GM18873 (cell line): ENCODE measurements around the gene CNKSR3.

Experiments used
- ATAC-seq: cut with Tn5 transposase; IDR thresholded peaks from one replicate; pipeline ENCODE4 v1.9.1; 2021; ENCODE audit warnings: mild to moderate bottlenecking, moderate library complexity, moderate number of reproducible peaks; ENCODE audit not compliant: unreplicated experiment, low FRiP score

CNKSR3 gene

DNA sequence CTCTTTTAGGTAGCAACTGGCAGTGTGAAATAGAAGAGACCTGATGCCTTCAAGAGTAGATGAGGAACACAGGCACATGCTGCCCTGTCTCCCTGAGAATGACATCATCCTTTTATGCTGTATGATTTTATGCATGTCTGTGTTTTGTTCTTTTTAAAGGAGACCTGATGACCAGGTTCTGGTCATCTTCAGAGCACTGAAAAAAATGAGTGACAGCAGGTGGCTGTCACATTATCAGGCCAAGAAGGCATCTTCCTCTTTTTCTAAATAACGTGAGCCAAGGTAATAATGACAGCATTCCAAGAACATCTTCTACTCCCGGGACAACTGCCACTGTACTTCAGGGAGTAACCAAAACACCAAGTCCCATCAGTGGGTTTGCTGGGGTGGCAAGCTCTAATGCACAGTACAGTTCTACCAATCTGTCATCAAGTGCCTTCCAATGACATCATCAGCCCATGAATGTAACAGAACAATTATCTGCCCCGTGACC is 28.9 kb downstream of the CNKSR3 start:
- ATAC-seq, result no peak

DNA sequence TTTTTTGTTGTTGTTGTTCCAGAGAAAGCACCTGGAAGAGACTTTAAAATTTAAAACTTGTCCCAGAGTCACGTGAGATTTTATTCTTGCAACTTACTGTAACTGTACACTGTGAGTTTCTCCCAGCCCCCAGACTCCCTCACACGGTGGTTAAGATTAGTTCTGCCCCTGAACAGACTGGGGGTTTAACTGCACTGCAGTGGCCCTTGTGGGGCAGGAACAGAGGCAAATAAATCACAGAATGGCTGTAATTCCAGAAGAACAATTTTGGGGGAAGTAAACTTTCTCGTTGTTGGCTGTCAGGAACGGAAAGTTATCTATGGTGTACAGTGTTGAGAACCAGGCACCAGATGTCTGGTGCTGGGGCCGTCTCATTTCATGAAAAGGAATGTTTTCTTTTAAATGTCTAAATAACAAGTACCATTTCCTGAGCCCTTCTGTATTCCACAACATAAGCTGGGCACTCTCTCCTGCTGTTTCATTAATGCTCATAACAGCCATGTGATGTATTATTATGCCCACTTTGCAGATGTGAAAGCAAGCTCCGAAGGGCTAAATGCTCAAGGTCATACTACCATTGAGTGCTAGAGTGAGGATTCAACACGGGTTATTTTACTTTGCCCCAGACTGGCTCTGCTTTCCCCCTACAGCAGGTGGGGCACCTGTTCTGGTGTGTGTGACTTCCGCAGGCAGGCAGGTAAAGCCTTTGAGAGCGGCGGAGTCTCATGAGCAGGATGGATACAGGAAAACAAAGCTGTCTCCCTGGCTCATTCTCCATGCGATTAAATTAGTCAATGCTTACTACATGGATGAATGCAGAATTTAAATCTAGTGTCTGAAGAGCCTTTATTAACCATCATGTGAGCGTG is 30.5 kb downstream of the CNKSR3 start:
- no peak for ATAC-seq

DNA sequence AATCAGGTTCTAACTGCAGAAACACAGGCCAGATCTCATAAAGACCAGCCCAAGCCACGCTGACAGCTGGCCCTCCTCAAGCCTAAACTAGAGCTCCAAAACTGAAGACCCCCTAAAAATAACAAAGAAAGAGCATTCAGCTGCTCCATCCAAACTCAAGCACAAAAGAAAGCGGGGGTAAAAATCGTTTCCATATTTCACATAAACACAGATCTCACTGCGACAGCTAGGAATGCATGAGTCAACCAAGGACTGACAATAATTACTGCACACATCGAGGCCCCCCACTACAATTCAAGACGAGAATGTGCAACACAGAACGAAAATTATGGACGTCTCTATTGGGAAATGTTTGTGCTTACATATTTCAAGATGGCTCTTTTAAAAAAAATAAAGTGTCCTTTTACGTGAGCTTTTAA is 31.1 kb downstream of the CNKSR3 start:
- no peak for ATAC-seq

DNA sequence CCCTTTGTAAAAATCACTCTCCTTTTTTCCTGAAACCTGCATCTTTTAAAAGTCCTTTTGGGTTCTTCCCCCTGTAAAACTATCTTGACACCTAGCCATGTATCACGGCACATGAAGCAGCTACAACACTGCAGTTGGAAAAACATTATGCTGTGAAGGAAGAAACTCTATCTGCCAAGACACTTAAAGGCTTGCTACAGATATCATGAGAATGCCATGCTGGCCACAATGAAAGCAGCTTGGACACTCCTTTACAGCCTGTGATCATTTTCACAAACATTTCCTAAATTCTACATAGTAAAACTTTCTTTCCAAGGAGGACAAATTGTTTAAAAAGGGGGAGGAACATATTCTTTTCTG is 31.8 kb downstream of the CNKSR3 start:
- no peak for ATAC-seq

DNA sequence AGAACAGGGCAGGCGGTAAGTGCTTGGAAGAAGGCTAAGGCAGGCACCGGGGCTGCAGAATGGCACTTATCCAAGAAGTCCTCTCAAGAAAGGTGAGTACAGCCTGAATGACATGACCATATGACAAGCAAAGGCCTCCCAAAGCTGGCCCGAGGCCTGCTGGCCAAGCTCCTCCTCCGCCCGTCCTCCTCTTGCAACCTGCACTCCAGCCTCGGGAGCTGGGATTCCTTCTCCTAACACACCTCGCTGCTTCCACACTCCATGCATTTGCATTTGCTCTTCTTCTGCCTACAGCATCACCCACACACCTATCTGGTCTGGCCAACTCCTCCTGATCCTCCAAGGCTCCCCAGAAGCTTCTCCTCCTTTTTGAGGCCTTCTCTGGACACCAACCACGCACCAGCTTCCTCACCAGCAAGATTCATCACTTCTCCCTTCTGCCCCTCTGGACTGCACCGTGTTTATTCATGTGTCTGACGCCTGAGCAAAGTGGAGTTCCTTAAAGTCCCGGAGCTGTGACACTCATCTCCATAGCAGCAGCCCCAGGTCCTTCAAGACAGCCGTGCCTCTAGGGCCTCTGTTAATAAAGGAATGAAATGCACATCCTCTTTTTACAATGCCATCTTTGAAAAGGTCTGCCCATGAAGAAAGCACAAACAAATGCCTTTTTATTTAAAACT is 32.3 kb downstream of the CNKSR3 start:
- ATAC-seq, result no peak

DNA sequence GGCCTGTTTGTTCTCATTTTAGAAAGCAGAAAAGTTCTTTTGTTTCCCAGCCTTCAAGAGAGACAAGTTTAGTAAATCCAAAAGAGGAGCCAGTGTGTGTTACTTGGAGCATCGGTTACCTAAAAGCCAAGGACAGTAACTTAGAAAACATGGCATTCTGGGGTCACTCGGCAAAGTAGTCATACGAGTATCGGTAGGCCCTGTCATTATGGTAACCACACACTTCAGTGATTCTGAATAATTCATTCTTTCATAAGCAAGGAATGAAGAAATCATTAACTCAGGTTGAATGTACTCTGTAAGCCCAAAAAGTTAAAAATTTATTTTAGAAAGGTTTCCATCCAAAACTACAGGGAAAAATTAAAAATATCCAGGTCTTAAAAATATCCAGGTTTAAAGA is 34.0 kb downstream of the CNKSR3 start:
- ATAC-seq, result no peak

DNA sequence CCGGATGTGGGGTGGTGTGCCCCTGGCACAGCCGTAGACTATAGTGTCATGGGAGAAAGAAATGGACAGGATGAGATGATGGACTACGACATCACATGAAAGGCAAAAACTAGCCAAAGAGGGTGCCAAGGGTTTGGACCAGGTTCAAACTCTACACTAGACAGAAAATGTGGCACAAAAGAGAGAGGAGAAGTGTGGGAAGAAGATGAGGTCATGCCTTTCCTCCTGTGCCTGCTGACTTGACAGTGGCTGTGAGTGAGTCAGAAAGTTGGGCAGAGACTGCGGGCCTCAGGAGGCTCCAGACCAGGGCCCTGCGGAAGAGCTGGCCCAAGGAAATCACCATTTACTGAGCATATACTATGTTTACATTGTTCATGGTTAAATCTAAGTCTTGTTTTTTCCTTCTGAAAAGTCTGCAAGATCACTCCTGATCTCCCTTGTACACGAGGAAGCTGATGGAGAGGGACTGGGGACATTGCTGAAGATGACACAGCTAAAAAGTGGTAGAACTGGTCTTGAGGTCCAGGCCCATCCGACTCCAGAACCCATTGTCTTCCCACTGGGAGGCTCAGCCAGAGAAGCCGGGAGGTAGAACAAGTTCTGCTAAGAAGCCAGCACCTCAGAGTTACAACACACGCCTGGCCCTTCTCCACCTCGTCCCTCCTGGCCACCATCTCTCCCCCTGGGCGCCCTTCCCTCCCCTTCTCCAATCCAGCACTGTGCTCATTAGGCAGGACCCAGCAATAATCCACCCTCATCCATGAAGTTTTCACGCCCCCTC is 35.6 kb downstream of the CNKSR3 start:
- ATAC-seq, result no peak

DNA sequence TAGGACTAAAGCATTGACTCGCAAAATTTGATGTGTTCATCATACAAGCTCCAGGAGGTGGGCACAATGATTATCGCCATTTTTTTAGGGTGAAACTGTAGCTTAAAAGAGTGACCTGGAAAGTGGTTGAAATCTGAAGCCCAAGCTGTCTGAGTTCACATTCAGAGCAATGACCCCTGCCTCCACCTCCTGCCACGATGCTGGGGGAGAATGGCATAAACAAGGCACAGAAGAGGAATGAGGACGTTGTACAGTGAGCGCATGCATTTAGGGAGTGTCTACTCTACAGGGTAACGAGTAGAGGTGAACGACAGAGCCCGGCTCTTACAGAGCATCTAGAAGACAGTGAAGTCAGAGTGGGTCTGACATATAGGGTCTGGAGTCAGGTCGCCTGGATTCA is 37.2 kb downstream of the CNKSR3 start:
- ATAC-seq, result no peak

DNA sequence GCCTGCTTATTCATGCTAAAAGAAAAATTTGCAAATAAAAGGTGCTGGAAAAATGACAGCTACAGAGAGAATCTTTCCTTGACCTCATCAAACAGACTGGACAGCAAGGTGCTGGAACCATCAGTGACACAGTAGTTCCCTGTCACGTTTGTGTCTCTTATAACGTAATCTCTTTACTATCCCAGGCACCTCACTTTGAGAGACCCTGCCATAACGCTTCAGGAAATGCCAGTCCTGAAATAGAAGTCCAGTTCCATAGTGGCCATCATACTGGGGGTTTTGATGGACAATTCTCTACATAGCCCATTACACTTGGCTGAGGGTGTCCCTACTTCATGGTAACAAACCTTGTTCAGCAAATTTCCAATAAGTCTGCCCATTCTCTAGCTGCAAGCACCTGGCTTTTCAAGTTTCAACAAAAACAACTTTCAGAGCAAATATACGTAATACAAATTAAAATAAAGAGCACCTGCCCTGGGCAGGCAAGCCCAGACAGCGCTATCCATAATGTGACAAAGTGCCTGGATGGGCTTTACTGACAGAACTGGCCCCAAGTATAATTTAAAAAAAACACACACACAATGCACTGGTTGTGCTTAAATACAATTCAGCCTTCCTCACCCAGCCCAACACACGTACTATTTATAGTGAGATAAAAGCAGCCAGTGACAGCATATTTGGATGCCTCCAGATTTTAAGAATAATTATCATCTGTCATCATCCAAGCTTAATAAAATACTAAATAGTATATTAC is 38.7 kb downstream of the CNKSR3 start:
- ATAC-seq, result no peak

DNA sequence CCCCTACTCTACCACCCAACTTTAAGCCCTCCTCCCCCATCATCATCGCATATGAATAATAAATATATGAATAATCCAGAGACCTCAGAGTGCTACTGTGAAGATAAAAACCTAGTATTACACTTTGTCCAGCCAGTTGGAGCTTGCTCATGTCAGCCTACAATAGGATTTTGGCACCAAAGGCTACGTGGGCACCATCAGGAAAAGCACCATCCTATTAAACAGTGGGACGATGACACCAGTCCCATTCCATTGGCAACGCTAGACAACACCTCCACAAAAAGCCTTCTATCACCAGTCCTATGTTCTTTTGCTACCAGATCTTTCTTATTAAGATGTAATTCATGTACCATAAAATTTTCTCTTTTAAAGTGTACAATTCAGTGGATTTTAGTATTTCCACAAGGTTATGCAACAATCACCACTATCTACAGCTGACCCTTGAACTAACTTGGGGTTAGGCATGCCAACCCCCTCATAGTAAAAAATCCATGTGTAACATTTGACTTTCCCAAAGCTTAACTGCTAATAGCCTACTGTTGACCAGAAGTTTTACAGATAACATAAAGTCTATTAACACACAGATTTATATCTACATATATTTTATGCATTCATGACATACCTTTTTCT is 41.1 kb downstream of the CNKSR3 start:
- no peak for ATAC-seq

DNA sequence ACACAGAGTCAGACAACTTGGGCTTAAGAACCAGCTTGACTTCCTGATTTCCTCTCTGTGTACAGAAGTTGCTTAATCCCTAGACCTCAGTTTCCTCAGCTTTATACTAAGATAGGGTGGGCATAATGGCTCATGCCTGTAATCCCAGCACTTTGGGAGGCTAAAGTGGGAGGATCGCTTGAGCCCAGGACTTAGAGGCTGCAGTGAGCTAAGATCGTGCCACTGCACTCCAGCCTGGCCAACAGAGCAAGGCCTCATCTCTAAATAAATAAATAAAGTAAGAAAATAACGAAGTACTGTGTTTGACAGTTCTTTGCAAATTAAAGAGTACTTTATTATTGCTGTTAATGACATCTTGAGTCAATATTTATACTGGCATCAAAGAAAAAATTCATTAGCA is 41.7 kb downstream of the CNKSR3 start:
- ATAC-seq, result no peak

DNA sequence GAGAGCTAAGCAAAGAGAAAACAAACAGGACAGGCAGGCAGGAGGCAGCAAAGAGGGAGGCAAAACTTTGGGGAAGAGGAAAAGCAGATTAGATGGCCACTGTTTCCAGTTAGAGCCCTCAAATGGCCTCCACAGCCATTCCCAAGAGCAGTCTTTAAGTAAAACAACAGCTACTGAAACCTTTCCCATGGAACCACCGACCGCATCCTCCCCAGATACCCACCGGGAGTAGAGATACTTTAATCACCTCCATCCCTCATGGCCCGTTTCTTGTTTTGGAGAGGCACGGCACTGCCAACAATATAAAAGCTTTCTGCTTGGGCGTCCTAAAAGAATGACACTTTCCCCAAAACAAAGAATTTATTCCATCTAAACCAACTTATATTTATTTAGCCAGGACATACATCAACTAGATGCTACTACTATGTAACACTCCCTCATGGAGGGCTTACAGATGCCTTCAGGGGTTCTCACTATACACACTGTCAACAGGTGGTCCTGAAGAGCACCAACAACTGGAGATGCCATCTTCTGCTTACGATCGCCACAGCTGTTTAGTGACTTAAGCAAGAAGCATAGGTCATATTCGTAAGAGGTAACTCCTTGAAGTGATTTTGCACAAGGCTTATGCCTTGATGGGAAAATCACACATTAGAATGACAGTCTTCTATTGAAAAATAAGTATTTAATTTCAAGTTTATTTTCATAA is 43.4 kb downstream of the CNKSR3 start:
- ATAC-seq, result no peak

DNA sequence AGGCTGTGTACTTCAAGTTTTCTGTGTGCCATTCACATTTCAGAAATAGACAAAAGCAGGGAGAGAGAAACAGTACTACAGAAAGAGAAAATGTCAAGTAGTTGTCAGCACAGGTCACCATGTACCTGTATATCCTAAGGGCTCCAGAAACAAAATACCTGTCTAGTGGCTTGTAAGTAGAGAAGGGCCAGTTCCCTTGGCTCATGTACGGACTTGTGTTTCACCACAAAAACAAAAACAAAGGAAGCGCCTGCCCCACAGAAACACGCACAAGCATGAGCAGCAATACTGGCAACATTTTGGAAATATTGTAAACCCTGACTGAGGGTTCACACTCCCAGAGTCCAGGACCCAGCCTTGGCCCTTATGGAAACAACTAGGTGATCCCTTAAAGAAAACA is 44.3 kb downstream of the CNKSR3 start:
- ATAC-seq, result no peak

DNA sequence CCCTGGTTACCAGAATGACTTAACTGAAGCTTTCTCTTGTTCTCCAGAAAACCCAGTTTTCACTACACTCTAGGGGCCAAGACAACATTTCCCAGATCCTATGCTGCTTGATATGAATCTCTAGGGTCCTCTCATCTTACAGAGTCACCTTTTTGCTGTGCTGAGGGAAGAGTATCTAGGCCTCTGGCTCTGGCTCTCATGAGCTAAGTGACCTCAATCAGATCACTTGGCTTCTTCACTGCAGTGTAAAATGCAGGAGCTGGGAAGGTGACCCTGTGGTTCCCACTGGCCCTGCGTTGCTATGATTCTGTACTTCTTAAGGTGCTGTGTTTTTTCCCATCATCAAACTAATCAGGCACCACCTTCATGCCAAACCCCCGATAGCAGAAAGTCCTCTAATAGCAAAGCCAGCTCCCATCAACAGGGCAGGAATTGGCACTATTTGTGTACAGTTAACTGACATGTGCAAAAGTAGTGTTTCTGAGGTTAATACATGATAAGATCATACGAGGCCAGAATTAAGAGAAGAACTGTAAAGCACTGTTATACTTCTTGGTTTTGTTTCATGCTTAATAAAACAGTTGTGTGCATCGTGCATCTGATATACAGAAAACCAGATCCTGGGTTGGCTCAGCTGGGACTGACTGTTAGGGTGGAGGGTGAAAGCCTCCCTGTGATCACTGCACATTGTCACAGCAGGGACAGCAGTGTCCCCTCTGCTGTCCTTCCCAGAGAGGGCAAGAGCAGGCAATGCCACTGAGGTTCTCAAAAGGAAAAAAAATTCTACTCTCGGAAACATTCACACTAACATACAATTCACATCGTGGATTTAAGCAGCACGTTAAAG is 46.7 kb downstream of the CNKSR3 start:
- no peak for ATAC-seq

DNA sequence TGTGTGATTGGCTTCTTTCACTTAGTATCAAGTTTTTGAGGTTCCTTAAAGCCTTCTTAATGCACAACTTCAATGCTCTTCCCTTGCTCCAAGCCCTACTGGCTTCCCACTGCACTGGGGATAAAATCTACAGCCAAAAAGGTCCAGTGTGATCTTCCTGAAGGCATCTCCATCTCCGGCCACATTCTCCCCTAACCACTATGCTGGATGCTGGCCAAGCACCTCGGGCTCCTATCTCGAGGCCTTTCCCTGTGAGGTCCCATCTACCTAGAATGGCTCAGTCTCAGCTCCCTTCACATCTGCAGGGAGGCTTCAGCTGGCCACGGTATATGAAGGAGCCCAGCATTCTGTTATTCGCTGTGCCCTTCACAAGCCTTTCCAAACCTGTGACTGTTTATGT is 48.1 kb downstream of the CNKSR3 start:
- no peak for ATAC-seq

DNA sequence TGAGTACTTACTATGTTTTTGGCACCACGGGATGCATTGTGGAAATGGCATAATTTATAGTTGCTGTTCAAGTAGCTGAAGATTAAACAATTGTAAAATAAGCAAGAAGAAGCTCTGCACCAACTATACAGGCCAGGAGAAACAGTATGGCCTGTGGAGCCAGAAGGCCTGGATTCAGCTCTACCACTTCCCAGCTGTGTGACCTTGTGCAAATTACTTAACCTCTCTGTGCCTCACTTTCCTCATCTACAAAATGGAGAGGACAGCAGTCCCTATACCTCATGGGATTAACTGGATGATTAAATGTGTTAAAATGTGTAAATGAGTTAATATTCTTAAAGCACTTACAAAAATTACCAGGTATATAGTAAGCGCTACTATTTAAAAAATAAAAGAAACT is 49.1 kb downstream of the CNKSR3 start:
- no peak for ATAC-seq

DNA sequence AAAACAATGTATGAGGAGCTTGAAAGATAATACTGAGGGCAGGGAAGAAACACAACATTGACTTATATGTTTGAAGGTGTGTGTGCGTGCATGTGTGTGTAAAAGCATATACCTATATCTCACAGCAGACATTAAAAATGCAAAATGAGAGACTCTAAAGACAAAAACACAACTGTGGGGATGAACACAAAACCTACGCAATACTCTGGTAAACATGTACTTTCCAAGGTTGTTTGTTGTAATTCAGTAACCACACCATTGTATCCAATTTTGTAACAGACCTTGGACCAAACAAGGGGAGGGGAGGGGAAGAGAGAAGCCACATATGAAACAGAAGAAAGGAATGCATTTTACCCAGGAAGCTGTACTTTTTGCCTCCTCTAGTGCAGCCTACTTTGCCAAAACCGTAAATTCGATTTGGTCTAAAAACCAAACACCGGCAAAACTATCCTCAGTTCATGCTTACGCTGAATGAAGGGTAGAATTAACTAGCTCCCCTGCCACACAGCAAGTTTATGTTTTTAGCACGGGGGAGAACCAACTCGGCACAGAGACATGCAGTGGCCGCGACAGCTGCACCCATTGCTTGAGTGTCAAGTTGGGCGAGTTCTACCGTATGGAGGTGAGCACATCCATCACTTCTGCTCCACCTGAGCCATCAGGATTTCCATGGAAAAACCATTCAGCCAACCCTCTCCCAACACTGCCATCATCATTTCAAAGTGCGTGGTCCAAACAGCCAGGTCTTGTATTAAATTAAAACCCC is 50.0 kb downstream of the CNKSR3 start:
- ATAC-seq, result no peak

DNA sequence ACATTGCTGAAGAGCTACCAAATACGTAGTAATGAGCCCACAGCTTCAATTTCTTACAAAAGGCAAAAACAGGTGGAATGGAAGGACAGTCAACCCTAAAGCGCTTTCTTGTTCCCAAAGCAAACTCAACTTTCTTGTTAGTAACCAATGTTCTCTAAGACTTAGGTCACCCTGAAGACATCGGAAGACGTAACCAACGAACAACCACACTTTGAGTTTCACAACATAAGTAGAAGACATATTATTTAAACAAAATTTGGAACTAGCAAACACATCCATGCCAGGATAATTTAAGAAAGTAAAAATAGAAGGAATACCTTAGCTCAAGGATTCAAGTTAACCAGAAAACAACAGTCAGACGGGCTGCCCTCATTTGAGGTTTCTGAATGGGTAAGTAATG is 51.0 kb downstream of the CNKSR3 start:
- ATAC-seq, result no peak
